COR-L47 (cell line): ENCODE data around the gene EFHC2.

Experiments used
- DNase-seq: peaks from one replicate; lab custom pipeline; 2025; lab: John Stamatoyannopoulos, UW

Gene EFHC2

GRCh38 chrX:44152852-44153251 lies 190.6 kb downstream of the EFHC2 start:
- no peak for DNase-seq

- DNase-seq, result no peak
Measured at GRCh38 chrX:44147130-44147529, 196.3 kb downstream of the EFHC2 start.

GRCh38 chrX:44144177-44144945 lies 199.1 kb downstream of the EFHC2 start:
- no peak for DNase-seq

- no peak for DNase-seq
Measured at GRCh38 chrX:44143061-44143602, 200.3 kb downstream of the EFHC2 start.

GRCh38 chrX:44130189-44130588 lies 213.3 kb downstream of the EFHC2 start:
- no peak for DNase-seq

GRCh38 chrX:44113337-44113736 lies 230.1 kb downstream of the EFHC2 start:
- DNase-seq, result no peak

GRCh38 chrX:44106864-44107263 lies 236.6 kb downstream of the EFHC2 start:
- DNase-seq, result no peak

- no peak for DNase-seq
Measured at GRCh38 chrX:44105228-44105913, 238.1 kb downstream of the EFHC2 start.

- DNase-seq, result no peak
Measured at GRCh38 chrX:44104699-44105098, 238.8 kb downstream of the EFHC2 start.

- DNase-seq, result no peak
Measured at GRCh38 chrX:44101281-44101680, 242.2 kb downstream of the EFHC2 start.

- no peak for DNase-seq
Measured at GRCh38 chrX:44099366-44099765, 244.1 kb downstream of the EFHC2 start.
